CD4-positive, alpha-beta memory T cell (primary cell): ENCODE results near the gene RNF10. TPM values are rescaled to one million over a fixed set of nuclear protein-coding genes. Genes with fewer than 3 reads are reported as not detected.
A peak's percentile ranks its signal among the peaks of the same experiment; 100 is the strongest.

Experiments
- CTCF ChIA-PET: fragments of 350-600 bp; sonication (Branson Sonifier 250); formaldehyde crosslinking; loops from one replicate; lab custom pipeline; 2021; ENCODE audit warnings: inconsistent platforms; ENCODE audit not compliant: partially characterized antibody; lab: Charles Lee
- POLR2A ChIA-PET: fragments of 350-600 bp; sonication (Branson Sonifier 250); formaldehyde crosslinking; loops from one replicate; lab custom pipeline; 2021; ENCODE audit not compliant: partially characterized antibody; lab: Charles Lee
- DNase-seq, 5 donors: peaks; one replicate each; pipeline versions ENCODE4 v3.0.0 to v3.0.0-alpha.2; 2020 to 2022; ENCODE audit warnings: mixed read lengths in 1 of 5
- H3K27ac ChIP-seq: one replicate; pipeline ENCODE4 v1.7.0; 2013; ENCODE audit warnings: low read depth, low read length
- H3K27me3 ChIP-seq: 2 replicates; pipeline ENCODE4 v1.7.0; 2013; ENCODE audit warnings: mild to moderate bottlenecking, low read length, moderate library complexity; ENCODE audit not compliant: insufficient read depth
- H3K36me3 ChIP-seq: 2 replicates; pipeline ENCODE4 v1.7.0; 2013; ENCODE audit warnings: mild to moderate bottlenecking, low read length, moderate library complexity; ENCODE audit not compliant: insufficient read depth
- H3K4me1 ChIP-seq: 2 replicates; pipeline ENCODE4 v1.7.0; 2013; ENCODE audit warnings: mild to moderate bottlenecking, low read length, moderate library complexity; ENCODE audit not compliant: insufficient read depth
- H3K4me3 ChIP-seq, 2 donors: one replicate each; pipeline ENCODE4 v1.7.0; 2013; ENCODE audit warnings: low read length in 2 of 2, mild to moderate bottlenecking in 1 of 2
- H3K9me3 ChIP-seq, 2 donors: one replicate each; pipeline ENCODE4 v1.7.0; 2013; ENCODE audit warnings: low read length in 2 of 2, control low read depth in 1 of 2; ENCODE audit not compliant: control insufficient read depth in 1 of 2
- H3K27ac Mint-ChIP-seq, 7 donors: one replicate each; pipeline ENCODE4 v1.8.0; 2020 to 2021; ENCODE audit warnings: mixed read lengths in 7 of 7, mild to moderate bottlenecking in 6 of 7, inconsistent platforms in 3 of 7, moderate library complexity in 3 of 7
- H3K27me3 Mint-ChIP-seq, 2 donors: one replicate each; pipeline ENCODE4 v1.8.0; 2020 to 2021; ENCODE audit warnings: mixed read lengths in 2 of 2
- H3K36me3 Mint-ChIP-seq, 2 donors: one replicate each; pipeline ENCODE4 v1.8.0; 2020 to 2021; ENCODE audit warnings: mixed read lengths in 2 of 2, inconsistent platforms in 1 of 2, mild to moderate bottlenecking in 1 of 2
- H3K4me1 Mint-ChIP-seq, 4 donors: one replicate each; pipeline ENCODE4 v1.8.0; 2020 to 2021; ENCODE audit warnings: mixed read lengths in 4 of 4, mild to moderate bottlenecking in 1 of 4
- H3K4me3 Mint-ChIP-seq, 8 donors: one replicate each; pipeline ENCODE4 v1.8.0; 2020 to 2021; ENCODE audit warnings: mixed read lengths in 8 of 8, mild to moderate bottlenecking in 7 of 8, moderate library complexity in 6 of 8, inconsistent platforms in 3 of 8
- H3K9me3 Mint-ChIP-seq, 8 donors: one replicate each; pipeline ENCODE4 v1.8.0; 2020 to 2021; ENCODE audit warnings: mixed read lengths in 8 of 8, mild to moderate bottlenecking in 5 of 8, inconsistent platforms in 3 of 8, moderate library complexity in 1 of 8
- intact Hi-C: fragments of 100-400 bp; cut with micrococcal nuclease; formaldehyde crosslinking; loops from one replicate; pipeline ENCODE4 v1.15.1; 2023
- polyA plus RNA-seq, 2 donors: library from polyadenylated mRNA; unstranded; fragments of 300-500 nt; fragmentation: Illumina TruSeq; gene quantifications; one replicate each; pipeline ENCODE4 v1.2.3, GENCODE V29; 2021
- total RNA-seq, 2 experiments: library from RNA; stranded (reverse); gene quantifications; one replicate each; pipeline ENCODE4 v1.2.3, GENCODE V29; 2021

The RNF10 gene
- total and polyA plus RNA-seq, 4 experiments from 2014 or later: 101 to 249 (median 195) TPM

DNA sequence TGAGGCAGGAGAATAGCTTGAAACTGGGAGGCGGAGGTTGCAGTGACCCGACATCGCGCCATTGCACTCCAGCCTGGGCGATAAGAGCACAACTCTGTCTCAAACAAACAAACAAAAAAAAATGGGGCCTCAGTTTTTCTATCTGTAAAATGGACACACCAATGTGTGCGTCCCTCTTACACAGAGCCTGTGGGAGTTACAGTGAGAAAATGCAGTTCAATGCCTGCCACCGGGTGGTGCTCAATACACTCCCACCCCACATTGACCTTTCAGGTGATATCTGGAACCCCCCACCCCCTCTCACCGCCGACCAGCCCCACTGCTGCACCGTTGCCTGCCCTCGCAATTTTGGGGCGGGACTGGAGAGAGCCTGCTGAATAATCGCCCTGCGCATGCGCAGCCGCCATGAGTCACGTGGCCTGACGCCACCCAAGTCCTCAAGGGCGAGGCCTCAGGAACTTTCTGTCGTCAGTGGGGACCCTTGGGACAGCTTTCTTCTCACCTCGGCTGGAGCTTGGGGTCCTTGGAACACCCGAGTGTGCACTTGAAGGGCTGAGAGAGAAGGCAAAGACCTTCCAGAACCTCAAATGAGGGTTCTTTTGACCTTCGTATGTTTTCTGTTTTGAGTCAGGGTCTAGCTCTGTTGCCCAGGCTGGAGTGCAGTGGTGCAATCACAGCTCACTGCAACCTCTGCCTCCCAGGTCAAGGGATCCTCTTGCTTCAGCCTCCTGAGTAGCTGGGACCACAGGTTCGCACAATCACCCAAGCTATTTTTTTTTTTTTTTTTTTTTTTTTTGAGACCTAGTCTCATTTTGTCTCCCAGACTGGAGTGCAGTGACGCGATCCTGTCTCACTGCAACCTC is 91.6 kb downstream of the RNF10 start:
- intact Hi-C loops: no loop called here
- no peaks in the 10 kb centered on the region for H3K9me3 ChIP-seq
- no peak overlapping the region for H3K27ac ChIP-seq
- H3K9me3 Mint-ChIP-seq: no peaks in the 10 kb centered on the region
- peaks cover 4 to 6% of the 10 kb centered on the region in 2 donors for H3K27me3 Mint-ChIP-seq
- H3K4me1 ChIP-seq: no peaks in the 10 kb centered on the region
- DNase-seq: no peak
- H3K36me3 Mint-ChIP-seq: no peaks in the 10 kb centered on the region
- H3K4me3 Mint-ChIP-seq: peak overlapping the region in 1 of 8 donors; percentile 32
- ChIA-PET POLR2A (no interaction called here), CTCF (interaction anchor here (0.7 to 1.5 kb wide), 3 partner anchors 21 to 637 kb away, joined by 3 to 5 read pairs (median 4); partner anchors contain the start of gene BICDL1)
- no peaks in the 10 kb centered on the region for H3K36me3 ChIP-seq
- H3K4me3 ChIP-seq: no peak overlapping the region
- no peak overlapping the region for H3K27ac Mint-ChIP-seq
- H3K27me3 ChIP-seq: no peaks in the 10 kb centered on the region
- no peaks in the 10 kb centered on the region for H3K4me1 Mint-ChIP-seq

Other genes starting within 250 kb of the RNF10 start
- over 10,000 TPM in 1 of 2 experiments, 1,000 to 10,000 TPM in 1; 8,627 to 11,547 TPM for gene RNU4-2, start 242.5 kb upstream of the RNF10 start, total RNA-seq
- gene RNU4-2, start 242.5 kb upstream of the RNF10 start, polyA plus RNA-seq: not detected
- gene RNU4-1, start 241.1 kb upstream of the RNF10 start, total RNA-seq: 1,000 to 10,000 TPM in 1 of 2 experiments, 100 to 1,000 TPM in 1; 925 to 1,200 TPM
- not detected for gene RNU4-1, start 241.1 kb upstream of the RNF10 start, polyA plus RNA-seq
- 1 to 10 TPM; 4.9 to 5.9 TPM for gene SIRT4, start 232.0 kb upstream of the RNF10 start, total RNA-seq
- 1 to 10 TPM in 1 of 2 donors, under 1 TPM in 1; 0.46 to 2.2 TPM for gene SIRT4, start 232.0 kb upstream of the RNF10 start, polyA plus RNA-seq
- gene PLA2G1B, start 206.6 kb upstream of the RNF10 start, total RNA-seq: not detected
- under 1 TPM in 1 of 2 donors, not detected in 1; 0.99 TPM for gene PLA2G1B, start 206.6 kb upstream of the RNF10 start, polyA plus RNA-seq
- not detected for gene MSI1, start 165.2 kb upstream of the RNF10 start, total RNA-seq
- gene MSI1, start 165.2 kb upstream of the RNF10 start, polyA plus RNA-seq: not detected
- gene COX6A1, start 96.2 kb upstream of the RNF10 start, total RNA-seq: 100 to 1,000 TPM; 144 to 158 TPM
- gene COX6A1, start 96.2 kb upstream of the RNF10 start, polyA plus RNA-seq: 1,000 to 10,000 TPM in 1 of 2 donors, 100 to 1,000 TPM in 1; 828 to 1,220 TPM
- gene TRIAP1, start 88.0 kb upstream of the RNF10 start, total RNA-seq: 10 to 100 TPM; 17.3 to 22.8 TPM
- 10 to 100 TPM; 46.2 to 65.0 TPM for gene TRIAP1, start 88.0 kb upstream of the RNF10 start, polyA plus RNA-seq
- gene GATC, start 87.9 kb upstream of the RNF10 start, total RNA-seq: 10 to 100 TPM; 30.2 to 31.9 TPM
- gene GATC, start 87.9 kb upstream of the RNF10 start, polyA plus RNA-seq: 10 to 100 TPM in 1 of 2 donors, 1 to 10 TPM in 1; 9.3 to 21.2 TPM
- 100 to 1,000 TPM; 139 to 143 TPM for gene SRSF9, start 64.6 kb upstream of the RNF10 start, total RNA-seq
- gene SRSF9, start 64.6 kb upstream of the RNF10 start, polyA plus RNA-seq: 100 to 1,000 TPM; 169 to 235 TPM
- 100 to 1,000 TPM in 1 of 2 experiments, 10 to 100 TPM in 1; 97.5 to 108 TPM for gene DYNLL1, start 38.2 kb upstream of the RNF10 start, total RNA-seq
- 100 to 1,000 TPM; 348 to 351 TPM for gene DYNLL1, start 38.2 kb upstream of the RNF10 start, polyA plus RNA-seq
- gene COQ5, start 5.2 kb upstream of the RNF10 start, total RNA-seq: 10 to 100 TPM; 19.7 to 21.6 TPM
- 10 to 100 TPM; 35.2 to 55.1 TPM for gene COQ5, start 5.2 kb upstream of the RNF10 start, polyA plus RNA-seq
- gene POP5, start 47.0 kb downstream of the RNF10 start, total RNA-seq: 10 to 100 TPM; 70.4 to 70.7 TPM
- gene POP5, start 47.0 kb downstream of the RNF10 start, polyA plus RNA-seq: 10 to 100 TPM; 89.4 to 91.6 TPM
- gene CABP1, start 106.3 kb downstream of the RNF10 start, total RNA-seq: not detected
- gene CABP1, start 106.3 kb downstream of the RNF10 start, polyA plus RNA-seq: not detected
- gene MLEC, start 152.8 kb downstream of the RNF10 start, total RNA-seq: 10 to 100 TPM; 75.1 to 88.9 TPM
- gene MLEC, start 152.8 kb downstream of the RNF10 start, polyA plus RNA-seq: 10 to 100 TPM; 38.9 to 61.4 TPM
- gene UNC119B, start 176.1 kb downstream of the RNF10 start, total RNA-seq: 10 to 100 TPM; 28.7 to 29.1 TPM
- 1 to 10 TPM; 6.9 to 8.4 TPM for gene UNC119B, start 176.1 kb downstream of the RNF10 start, polyA plus RNA-seq
- gene ACADS, start 191.5 kb downstream of the RNF10 start, total RNA-seq: 10 to 100 TPM; 14.9 to 17.1 TPM
- 10 to 100 TPM; 19.2 to 29.9 TPM for gene ACADS, start 191.5 kb downstream of the RNF10 start, polyA plus RNA-seq